Measurements from ENCODE around the gene HIPK2. TPM values are rescaled to one million over a fixed set of nuclear protein-coding genes. Genes with fewer than 3 reads are reported as not detected.

The HIPK2 gene
- 10 to 100 TPM; 48.5 to 68.0 (median 59.6) TPM for total RNA-seq
- long read RNA-seq, partial matches to known transcripts, result 3 of 7 reads
- long read RNA-seq, other reads (novel, unspliced or antisense), result 4 of 7 reads

DNA sequence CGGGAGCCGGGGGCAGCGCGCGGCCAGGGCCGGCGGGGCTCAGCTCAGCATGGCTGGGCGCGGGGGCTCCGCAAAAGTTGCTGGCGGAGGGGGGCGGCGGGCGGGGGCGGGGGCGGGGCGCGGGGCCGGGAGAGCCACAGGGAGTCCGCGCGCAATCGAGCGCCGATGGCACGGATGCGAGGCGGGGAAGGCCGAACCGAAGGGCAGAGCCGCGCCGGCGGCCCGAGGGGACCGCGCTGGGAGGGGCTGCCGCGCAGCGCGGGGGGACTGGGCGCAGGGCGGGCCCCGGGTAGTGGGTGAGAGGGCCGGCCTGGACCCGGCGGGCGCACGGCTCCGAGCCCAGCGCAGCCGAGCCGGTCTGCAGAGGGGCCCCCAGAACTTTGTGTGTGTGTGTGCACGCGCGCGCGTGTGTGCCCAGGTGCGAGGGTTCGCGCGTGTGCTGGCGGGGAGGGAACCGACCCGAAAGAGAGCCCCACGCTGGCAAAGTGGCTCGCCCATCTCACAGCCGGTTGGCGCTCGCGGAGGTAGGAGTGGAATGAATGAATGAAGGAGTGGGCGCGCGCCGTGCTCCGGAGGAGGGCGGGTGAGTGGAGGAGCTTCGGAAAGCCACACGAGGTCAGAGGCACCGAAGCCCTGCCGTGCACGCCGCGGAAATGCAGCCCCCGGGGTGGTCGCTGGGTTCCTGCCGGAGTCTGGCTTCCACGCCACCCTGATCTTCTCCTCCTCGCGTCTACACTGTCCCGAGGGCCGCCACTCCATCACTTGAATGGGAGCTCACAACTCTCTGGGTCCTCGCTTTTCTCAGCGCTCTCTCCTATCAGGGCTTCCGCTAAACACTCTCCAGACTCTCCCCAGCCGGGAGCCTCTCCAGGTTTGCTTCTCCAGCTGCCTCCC lies at the start of gene HIPK2:
Gene HIPK2, minus strand, starts transcription at position 51 of the 894 bp plus-strand sequence. CDS start 375 bp downstream, outside the sequence.
- Histone ChIP-seq H3K27me3 (no peaks in the 10 kb centered on the region), H3K27ac (peak within 1 kb of the TSS; percentile 88 to 93 (median 90)), H3K36me3 (no peaks in the 10 kb centered on the region), H3K4me3 (peak within 1 kb of the TSS; percentile 56 to 89 (median 80)), H3K9me3 (no peaks in the 10 kb centered on the region), H3K4me1 (peaks cover 0 to 27% (median 11%) of the 10 kb centered on the region in 4 donors)
- intact Hi-C loops (cut with DNase I), result no loop called here
- 2% methylated on average over 26 of the region's 96 CpGs for WGBS (ENCODE audit: insufficient coverage, low coverage, low lambda C conversion rate, missing lambda C conversion rate)
- no peak for TF ChIP-seq CTCF (IDR thresholded peaks at IDR 0.05)
- peak; percentile 29 for TF ChIP-seq POLR2A (IDR thresholded peaks at IDR 0.05)
- peak; percentile 84 to 87 (median 87) for DNase-seq
- ATAC-seq, result peak; percentile 53 to 76 (median 69)

DNA sequence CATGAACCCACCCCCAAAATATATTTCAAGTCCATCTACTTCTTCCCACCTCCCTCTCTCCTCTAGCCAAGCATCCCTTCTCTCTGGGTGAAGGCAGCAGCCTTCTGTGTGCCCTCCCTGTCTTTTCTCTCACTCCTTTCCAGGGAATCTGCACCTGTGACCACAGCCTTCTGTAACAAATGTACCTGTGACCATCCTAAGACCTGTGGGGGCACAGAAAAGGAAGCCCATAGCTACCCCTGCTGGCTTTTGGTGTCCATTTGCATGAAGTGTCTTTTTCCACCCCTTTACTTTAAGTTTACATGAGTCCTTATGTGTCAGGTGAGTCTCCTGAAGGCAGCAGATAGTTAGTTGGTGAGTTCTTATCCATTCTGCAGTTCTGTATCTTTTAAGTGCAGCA lies 49.2 kb upstream of the HIPK2 start:
- TF ChIP-seq POLR2A (IDR thresholded peaks at IDR 0.05), result no peak
- peak in 2 of 4 donors; percentile 17 to 19 for TF ChIP-seq CTCF (IDR thresholded peaks at IDR 0.05)
- no peaks in the 10 kb centered on the region for H3K4me1 ChIP-seq
- intact Hi-C loops (cut with DNase I), result no loop called here
- ATAC-seq (peak in 2 of 4 donors; percentile 23 to 47), DNase-seq (no peak)
- no peaks in the 10 kb centered on the region for H3K27me3 ChIP-seq
- H3K27ac ChIP-seq, result no peak overlapping the region
- H3K36me3 ChIP-seq, result no peaks in the 10 kb centered on the region
- no peaks in the 10 kb centered on the region for H3K9me3 ChIP-seq
- H3K4me3 ChIP-seq, result no peak overlapping the region

GRCh38 chr7:139825666-139826290 lies 48.0 kb upstream of the HIPK2 start:
- intact Hi-C loops (cut with DNase I), result no loop called here
- H3K4me3 ChIP-seq, result no peak overlapping the region
- no peak for TF ChIP-seq POLR2A (IDR thresholded peaks at IDR 0.05)
- no peak for TF ChIP-seq CTCF (IDR thresholded peaks at IDR 0.05)
- WGBS (ENCODE audit: insufficient coverage, low coverage, low lambda C conversion rate, missing lambda C conversion rate), result 76% methylated on average over 9 of the region's 9 CpGs
- no peak overlapping the region for H3K27ac ChIP-seq
- DNase-seq, result no peak
- ATAC-seq, result no peak
- H3K4me1 ChIP-seq, result no peaks in the 10 kb centered on the region
- no peaks in the 10 kb centered on the region for H3K9me3 ChIP-seq
- H3K36me3 ChIP-seq, result no peaks in the 10 kb centered on the region
- no peaks in the 10 kb centered on the region for H3K27me3 ChIP-seq

- peak in 1 of 3 donors; percentile 36 for DNase-seq
- Histone ChIP-seq H3K4me1 (no peaks in the 10 kb centered on the region), H3K9me3 (no peaks in the 10 kb centered on the region), H3K4me3 (no peak overlapping the region), H3K36me3 (no peaks in the 10 kb centered on the region), H3K27ac (no peak overlapping the region), H3K27me3 (no peaks in the 10 kb centered on the region)
- WGBS (ENCODE audit: insufficient coverage, low coverage, low lambda C conversion rate, missing lambda C conversion rate), result 70% methylated on average over 4 of the region's 8 CpGs
- ATAC-seq, result peak in 2 of 4 donors; percentile 20 to 23
- TF ChIP-seq CTCF (IDR thresholded peaks at IDR 0.05) (no peak), POLR2A (IDR thresholded peaks at IDR 0.05) (no peak)
- intact Hi-C loops (cut with DNase I), result no loop called here
These were observed 46.2 kb upstream of the HIPK2 start for GRCh38 chr7:139823959-139824521.
